HG03457 (cell line): ENCODE results near the gene SLCO3A1.
A peak's percentile ranks its signal among the peaks of the same experiment; 100 is the strongest.

Experiments used
- ATAC-seq: cut with Tn5 transposase; IDR thresholded peaks from one replicate; pipeline ENCODE4 v1.9.1; 2021; ENCODE audit warnings: moderate number of reproducible peaks; ENCODE audit not compliant: unreplicated experiment

SLCO3A1 gene

GRCh38 chr15:91936927-91937326, 83.4 kb downstream of the SLCO3A1 start:
- ATAC-seq, result no peak

- no peak for ATAC-seq
Observed at GRCh38 chr15:91938136-91938535, 84.6 kb downstream of the SLCO3A1 start.

GRCh38 chr15:91939403-91939831, 85.9 kb downstream of the SLCO3A1 start:
- ATAC-seq, result no peak

- no peak for ATAC-seq
Observed at GRCh38 chr15:91940496-91941381, 87.2 kb downstream of the SLCO3A1 start.

- no peak for ATAC-seq
Observed at GRCh38 chr15:91941871-91942658, 88.6 kb downstream of the SLCO3A1 start.

GRCh38 chr15:91942720-91943394, 89.3 kb downstream of the SLCO3A1 start:
- ATAC-seq, result peak; percentile 74

- no peak for ATAC-seq
Observed at GRCh38 chr15:91944331-91944730, 90.8 kb downstream of the SLCO3A1 start.

GRCh38 chr15:91945385-91945784, 91.9 kb downstream of the SLCO3A1 start:
- ATAC-seq, result no peak

- no peak for ATAC-seq
Observed at GRCh38 chr15:91946075-91946474, 92.6 kb downstream of the SLCO3A1 start.

- ATAC-seq, result no peak
Observed at GRCh38 chr15:91946581-91947292, 93.2 kb downstream of the SLCO3A1 start.

GRCh38 chr15:91947293-91947679, 93.8 kb downstream of the SLCO3A1 start:
- no peak for ATAC-seq

- no peak for ATAC-seq
Observed at GRCh38 chr15:91947683-91948608, 94.4 kb downstream of the SLCO3A1 start.

GRCh38 chr15:91949361-91949760, 95.9 kb downstream of the SLCO3A1 start:
- no peak for ATAC-seq

GRCh38 chr15:91950054-91950453, 96.5 kb downstream of the SLCO3A1 start:
- ATAC-seq, result no peak

GRCh38 chr15:91950631-91951329, 97.3 kb downstream of the SLCO3A1 start:
- no peak for ATAC-seq

- ATAC-seq, result no peak
Observed at GRCh38 chr15:91952216-91952615, 98.7 kb downstream of the SLCO3A1 start.

GRCh38 chr15:91953432-91953831, 99.9 kb downstream of the SLCO3A1 start:
- no peak for ATAC-seq

- no peak for ATAC-seq
Observed at GRCh38 chr15:91954292-91954691, 100.8 kb downstream of the SLCO3A1 start.
